ENCODE measurements around the gene CGN.

The CGN gene, protein sequence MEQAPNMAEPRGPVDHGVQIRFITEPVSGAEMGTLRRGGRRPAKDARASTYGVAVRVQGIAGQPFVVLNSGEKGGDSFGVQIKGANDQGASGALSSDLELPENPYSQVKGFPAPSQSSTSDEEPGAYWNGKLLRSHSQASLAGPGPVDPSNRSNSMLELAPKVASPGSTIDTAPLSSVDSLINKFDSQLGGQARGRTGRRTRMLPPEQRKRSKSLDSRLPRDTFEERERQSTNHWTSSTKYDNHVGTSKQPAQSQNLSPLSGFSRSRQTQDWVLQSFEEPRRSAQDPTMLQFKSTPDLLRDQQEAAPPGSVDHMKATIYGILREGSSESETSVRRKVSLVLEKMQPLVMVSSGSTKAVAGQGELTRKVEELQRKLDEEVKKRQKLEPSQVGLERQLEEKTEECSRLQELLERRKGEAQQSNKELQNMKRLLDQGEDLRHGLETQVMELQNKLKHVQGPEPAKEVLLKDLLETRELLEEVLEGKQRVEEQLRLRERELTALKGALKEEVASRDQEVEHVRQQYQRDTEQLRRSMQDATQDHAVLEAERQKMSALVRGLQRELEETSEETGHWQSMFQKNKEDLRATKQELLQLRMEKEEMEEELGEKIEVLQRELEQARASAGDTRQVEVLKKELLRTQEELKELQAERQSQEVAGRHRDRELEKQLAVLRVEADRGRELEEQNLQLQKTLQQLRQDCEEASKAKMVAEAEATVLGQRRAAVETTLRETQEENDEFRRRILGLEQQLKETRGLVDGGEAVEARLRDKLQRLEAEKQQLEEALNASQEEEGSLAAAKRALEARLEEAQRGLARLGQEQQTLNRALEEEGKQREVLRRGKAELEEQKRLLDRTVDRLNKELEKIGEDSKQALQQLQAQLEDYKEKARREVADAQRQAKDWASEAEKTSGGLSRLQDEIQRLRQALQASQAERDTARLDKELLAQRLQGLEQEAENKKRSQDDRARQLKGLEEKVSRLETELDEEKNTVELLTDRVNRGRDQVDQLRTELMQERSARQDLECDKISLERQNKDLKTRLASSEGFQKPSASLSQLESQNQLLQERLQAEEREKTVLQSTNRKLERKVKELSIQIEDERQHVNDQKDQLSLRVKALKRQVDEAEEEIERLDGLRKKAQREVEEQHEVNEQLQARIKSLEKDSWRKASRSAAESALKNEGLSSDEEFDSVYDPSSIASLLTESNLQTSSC

DNA sequence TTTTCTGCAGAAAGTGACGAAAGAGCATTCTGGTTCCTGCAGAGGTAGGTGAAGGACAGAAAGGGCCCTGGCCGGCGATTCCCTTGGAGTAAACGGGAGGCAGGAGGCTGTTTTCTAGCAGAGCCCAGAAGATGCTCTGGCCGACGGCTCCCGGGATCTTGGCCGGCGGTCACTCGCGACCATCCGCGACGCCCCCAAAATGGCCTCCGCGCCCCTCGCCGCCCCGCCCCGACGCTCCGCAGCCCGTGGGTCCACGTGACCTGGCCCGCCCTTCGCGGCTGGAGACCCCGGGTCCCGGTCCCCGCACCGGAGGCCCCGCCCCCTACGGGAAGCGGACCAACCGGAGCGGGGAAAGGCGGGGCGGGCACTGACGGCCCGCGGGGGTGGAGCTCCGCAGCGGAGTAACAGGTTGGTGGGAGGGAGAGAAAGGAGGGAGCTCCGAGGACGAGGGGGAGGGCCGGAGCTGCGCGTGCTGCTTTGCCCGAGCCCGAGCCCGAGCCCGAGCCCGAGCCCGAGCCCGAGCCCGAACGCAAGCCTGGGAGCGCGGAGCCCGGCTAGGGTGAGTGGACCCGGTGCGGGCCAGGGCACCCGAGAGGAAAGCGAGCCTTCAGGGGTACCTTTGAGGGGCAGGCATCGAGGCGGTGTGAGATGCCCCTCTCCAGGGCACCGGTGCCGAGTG is at the start of gene CGN:
CGN (plus strand) TSS at position 431 of the 679 bp plus-strand sequence. CDS start 7,133 bp downstream, outside the sequence.
- peak; percentile 83 for DNase-seq (ENCODE audit: low read depth)

- no peak for DNase-seq (ENCODE audit: low read depth)
Measured at GRCh38 chr1:151461694-151462093, 49.5 kb upstream of the CGN start.

DNA sequence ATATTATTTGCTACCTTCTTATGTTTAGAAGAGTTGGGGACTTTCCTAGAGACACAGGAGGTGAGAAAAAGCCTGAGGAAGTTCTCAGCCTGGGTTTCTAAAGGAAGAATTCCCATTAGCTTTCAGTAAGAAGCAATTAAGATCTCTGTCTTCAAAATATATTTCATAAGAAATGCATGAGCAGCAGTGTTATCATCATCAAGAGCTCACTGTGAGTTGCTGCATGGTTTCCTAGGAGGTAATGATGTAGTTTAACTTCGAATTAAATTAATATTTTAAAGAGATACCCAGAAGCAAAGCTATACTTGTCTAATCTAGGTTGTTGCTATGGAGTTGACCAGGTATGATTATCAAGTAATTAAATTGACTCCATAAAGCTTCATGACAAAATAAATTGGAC is 46.2 kb upstream of the CGN start:
- no peak for DNase-seq (ENCODE audit: low read depth)

GRCh38 chr1:151472856-151473731 is 38.1 kb upstream of the CGN start:
- no peak for DNase-seq (ENCODE audit: low read depth)

- DNase-seq (ENCODE audit: low read depth): no peak
Measured at GRCh38 chr1:151474745-151475144, 36.4 kb upstream of the CGN start.

GRCh38 chr1:151475175-151475574 is 36.0 kb upstream of the CGN start:
- no peak for DNase-seq (ENCODE audit: low read depth)

DNA sequence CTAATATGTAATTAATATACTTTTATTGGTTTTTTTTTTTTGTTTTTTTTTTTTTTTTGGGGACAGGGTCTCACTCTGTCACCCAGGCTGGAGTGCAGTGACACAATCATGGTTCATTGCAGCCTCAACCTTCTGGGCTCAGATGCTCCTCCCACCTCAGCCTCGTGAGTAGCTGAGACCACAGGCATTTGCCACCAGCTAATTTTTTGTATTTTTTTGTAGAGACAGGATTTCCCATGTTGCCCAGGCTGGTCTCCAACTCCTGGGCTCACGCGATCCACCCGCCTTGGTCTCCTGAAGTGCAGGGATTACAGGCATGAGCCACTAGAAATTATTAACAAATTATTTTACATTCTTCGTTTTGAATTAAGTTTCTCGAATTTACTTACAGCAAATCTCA is 35.1 kb upstream of the CGN start:
- no peak for DNase-seq (ENCODE audit: low read depth)

DNA sequence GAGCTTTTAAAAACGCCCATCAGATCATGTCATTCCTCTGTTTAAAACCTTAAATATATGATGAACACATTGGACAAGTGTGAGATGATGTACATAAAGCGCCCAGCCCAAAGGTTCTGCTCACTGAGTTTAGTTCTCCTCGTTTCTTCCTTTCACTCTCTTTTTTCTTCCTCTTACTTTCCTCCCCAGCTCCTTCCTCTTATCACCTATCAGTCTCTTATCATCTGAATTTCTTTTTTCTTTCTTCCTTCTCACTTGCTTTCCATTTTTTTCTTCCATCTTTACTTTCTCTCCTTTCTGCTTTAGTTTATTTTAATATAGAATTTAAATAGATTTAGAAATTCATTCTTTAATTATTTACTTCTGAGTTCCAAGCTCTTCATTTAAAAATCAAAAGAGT is 34.1 kb upstream of the CGN start:
- no peak for DNase-seq (ENCODE audit: low read depth)

GRCh38 chr1:151478140-151478812 is 32.9 kb upstream of the CGN start:
- no peak for DNase-seq (ENCODE audit: low read depth)

DNA sequence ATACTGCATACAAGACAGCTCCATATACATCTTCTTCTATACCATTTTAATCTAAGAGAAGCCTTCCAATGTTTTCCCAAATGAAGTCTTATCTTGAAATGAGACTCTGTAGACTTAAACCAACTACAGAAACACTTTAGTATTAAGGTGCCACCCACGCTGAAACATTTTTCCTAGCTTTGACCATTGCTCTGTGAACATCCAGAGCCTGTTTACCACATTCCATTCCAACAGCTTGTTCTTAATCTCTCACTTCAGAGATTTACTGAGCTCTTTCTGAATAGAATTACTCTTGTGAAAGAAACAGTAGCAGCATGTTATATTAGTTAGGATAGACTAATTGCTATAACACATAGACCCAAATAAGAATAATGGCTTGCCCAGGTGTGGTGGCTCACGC is 32.3 kb upstream of the CGN start:
- DNase-seq (ENCODE audit: low read depth): no peak

- no peak for DNase-seq (ENCODE audit: low read depth)
Measured at GRCh38 chr1:151479462-151479861, 31.7 kb upstream of the CGN start.

DNA sequence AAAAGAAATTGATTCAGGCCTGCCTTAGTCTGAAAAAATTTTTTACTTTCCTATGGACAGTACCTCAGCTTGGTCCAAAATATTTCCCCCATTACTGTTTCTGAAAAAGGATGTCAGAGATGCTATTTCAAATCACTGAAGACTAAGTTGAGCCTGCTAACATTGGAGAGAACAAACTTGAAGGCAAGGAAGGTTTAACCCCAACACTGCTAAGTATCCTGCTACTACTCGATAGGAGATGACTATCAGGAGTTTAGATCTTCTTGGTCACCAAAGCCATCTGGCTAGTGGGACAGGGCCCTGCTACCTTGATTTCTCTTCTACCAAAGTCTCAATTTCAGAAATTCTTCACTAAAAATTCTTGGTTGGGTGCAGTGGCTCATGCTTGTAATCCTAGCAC is 29.2 kb upstream of the CGN start:
- no peak for DNase-seq (ENCODE audit: low read depth)

DNA sequence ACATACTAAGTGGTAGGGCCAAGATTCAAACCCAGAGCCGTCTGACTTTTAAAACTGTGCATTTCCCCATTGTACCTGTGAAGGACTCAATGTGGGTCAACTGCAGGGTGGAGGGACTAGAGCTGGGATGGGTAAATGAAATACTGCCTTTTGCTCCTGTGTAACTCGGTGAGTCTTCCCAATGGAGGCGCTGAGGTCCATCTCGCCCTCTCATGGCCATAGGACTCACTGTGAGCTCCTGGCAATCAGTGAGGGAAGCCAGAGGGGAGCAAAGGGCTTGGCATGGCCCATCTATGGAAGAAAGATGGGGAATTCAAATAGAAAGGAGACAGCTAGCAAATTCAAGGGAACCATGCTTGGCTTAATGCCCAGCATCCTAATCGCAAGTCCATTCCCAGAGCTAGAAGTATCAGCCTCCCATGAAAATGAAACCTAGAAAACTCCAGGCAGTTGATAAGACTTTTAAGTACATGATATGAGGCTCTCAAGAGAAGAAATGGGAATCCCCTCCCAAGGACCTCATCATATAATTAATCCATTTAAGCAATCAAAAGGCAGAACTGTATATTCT is 25.4 kb upstream of the CGN start:
- no peak for DNase-seq (ENCODE audit: low read depth)

DNA sequence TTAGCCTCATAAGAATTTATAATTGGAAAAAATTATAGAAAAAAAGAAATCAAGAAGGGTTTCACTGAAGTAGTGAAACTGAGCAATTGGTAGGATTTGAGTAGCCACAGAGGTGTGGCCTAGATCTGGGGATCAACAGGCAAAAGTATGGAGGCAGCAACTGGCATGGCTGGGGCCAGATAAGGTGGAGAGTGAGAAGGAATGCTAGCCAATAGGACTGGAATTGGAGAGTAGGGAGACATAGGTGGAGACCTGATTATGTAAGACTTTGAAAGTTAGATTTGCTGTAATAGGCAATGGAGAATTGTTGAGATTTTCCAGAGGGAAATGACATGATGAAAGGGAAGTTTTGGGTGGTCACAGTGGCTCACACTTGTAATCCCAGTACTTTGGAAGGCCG is 24.6 kb upstream of the CGN start:
- no peak for DNase-seq (ENCODE audit: low read depth)

DNA sequence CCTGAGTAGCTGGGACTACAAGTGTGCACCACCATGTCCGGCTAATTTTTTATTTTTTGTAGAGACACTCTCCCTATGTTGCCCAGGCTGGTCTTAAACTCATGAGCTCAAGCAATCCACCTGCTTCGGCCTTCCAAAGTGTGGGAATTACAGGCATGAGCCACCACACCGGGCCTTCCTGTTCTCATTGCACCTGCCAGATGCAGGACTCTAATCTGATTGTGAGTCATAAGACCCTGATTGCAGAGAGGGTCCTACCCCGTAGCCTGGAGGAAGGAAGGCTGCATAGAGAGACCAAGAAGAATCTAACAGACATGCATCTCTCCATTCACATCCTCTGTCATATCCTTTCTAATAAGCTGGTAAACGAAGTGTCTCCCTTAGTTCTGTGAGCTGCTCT is 19.5 kb upstream of the CGN start:
- no peak for DNase-seq (ENCODE audit: low read depth)

GRCh38 chr1:151492120-151492519 is 19.1 kb upstream of the CGN start:
- DNase-seq (ENCODE audit: low read depth): no peak

DNA sequence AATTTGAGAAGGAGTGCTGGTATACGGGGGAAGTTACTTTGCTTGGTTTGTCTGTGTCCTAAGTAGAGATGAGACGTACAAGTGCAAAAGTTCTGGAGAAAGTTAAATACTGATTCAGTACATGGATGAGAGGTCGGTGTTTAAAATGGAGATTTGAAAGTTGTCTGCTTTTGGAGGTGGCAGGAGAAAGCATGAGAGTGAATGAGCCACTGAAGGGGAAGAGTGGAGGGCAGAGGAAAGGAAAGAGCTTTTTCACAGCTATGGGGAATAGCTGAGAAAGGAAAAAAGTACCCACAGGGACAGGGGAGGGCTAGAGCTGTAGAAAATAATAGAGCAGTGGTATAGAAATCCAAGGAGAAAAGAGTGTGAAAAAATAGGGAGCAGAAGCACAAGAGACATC is 18.1 kb upstream of the CGN start:
- no peak for DNase-seq (ENCODE audit: low read depth)

DNA sequence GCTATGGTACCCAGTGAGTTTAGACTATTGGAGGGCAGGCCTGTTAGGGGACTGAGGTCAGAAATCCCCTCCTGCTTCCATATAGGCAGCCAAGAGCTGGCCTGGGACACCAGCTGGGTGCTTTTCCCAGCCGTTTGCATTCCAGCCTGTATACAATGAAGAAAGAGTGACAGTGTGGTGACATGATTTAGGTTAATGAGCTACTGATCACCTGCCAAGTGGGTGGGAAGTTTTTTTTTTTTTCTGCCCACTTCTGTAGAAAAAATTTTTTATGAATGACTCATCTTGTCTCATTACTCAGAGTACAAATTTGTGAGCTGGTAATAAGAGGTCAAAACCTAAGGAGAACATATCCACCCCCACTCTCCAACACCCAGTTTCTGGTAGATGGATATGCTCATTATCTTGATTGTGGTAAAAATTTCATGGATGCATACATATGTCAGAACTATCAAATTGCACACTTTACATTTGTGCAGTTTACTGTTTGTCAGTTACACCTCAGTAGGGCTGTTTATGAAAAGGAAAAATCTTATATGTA is 16.4 kb upstream of the CGN start:
- DNase-seq (ENCODE audit: low read depth): no peak

- DNase-seq (ENCODE audit: low read depth): no peak
Measured at GRCh38 chr1:151495316-151495715, 15.9 kb upstream of the CGN start.

DNA sequence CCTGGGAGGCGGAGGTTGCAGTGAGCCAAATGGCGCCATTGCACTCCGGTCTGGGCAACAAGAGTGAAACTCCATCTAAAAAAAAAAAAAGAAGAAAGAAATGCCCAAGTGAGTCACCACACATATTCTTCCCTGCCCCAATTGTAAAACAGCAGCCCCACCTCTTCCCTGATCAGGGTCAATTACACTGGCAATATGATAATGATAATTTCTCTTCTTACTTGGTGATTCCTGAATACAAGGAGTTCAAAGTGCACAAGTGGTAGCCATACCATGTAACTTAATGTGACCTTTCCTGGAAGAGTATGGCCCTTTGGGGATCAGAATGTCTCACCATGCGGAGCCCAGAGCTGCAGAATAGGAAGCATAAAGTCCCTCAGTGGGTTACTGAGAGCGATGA is 11.8 kb upstream of the CGN start:
- no peak for DNase-seq (ENCODE audit: low read depth)

All from activated T-helper 1 cell treated with Interleukin-2 at 50 U/mL for 16 hours (primary cell).